LNCaP clone FGC (cell line): ENCODE results near the gene GUCA1C.
A peak's percentile ranks its signal among the peaks of the same experiment; 100 is the strongest.

Experiments used
- DNase-seq: peaks from one replicate; pipeline ENCODE4 v3.0.0-alpha.2; 2011; ENCODE audit warnings: low read depth
- H3K4me3 ChIP-seq: 2 replicates; pipeline ENCODE4 v1.5.1; 2011; ENCODE audit warnings: mild to moderate bottlenecking, low read depth, low read length, control low read depth
- CTCF ChIP-seq: IDR thresholded peaks from 2 replicates; pipeline ENCODE4 v1.5.1; 2012; ENCODE audit warnings: mild to moderate bottlenecking; ENCODE audit not compliant: control insufficient read depth, insufficient read depth; ENCODE audit errors: extremely low read depth

The GUCA1C gene

GRCh38 chr3:108887121-108887520 lies 66.6 kb downstream of the GUCA1C start:
- TF ChIP-seq CTCF: no peak

GRCh38 chr3:108883373-108883772 lies 70.3 kb downstream of the GUCA1C start:
- TF ChIP-seq CTCF: no peak
- H3K4me3 ChIP-seq: no peak overlapping the region
- DNase-seq: no peak

More at GRCh38 chr3:108887121-108887520, 66.6 kb downstream of the GUCA1C start:
- no peak overlapping the region for H3K4me3 ChIP-seq
- no peak for DNase-seq

- no peak for DNase-seq
- no peak overlapping the region for H3K4me3 ChIP-seq
- no peak for TF ChIP-seq CTCF
Measured at GRCh38 chr3:108882762-108883161, 70.9 kb downstream of the GUCA1C start.

GRCh38 chr3:108879915-108880314 lies 73.8 kb downstream of the GUCA1C start:
- peak; percentile 50 for TF ChIP-seq CTCF
- DNase-seq: no peak
- no peak overlapping the region for H3K4me3 ChIP-seq

- H3K4me3 ChIP-seq: no peak overlapping the region
- TF ChIP-seq CTCF: no peak
- DNase-seq: no peak
Measured at GRCh38 chr3:108877901-108878300, 75.8 kb downstream of the GUCA1C start.

- H3K4me3 ChIP-seq: no peak overlapping the region
- no peak for TF ChIP-seq CTCF
- no peak for DNase-seq
Measured at GRCh38 chr3:108863799-108864135, 89.9 kb downstream of the GUCA1C start.
